Loucy (cell line): ENCODE results near the gene MTHFS.

Experiments
- EZH2phosphoT487 ChIP-seq: fragments of 200-600 bp; IDR thresholded peaks from 2 replicates; pipeline ENCODE4 v1.6.1; 2018; ENCODE audit warnings: antibody characterized with exemption, mild to moderate bottlenecking, moderate library complexity, borderline replicate concordance
- TF ChIP-seq, protein P1 (sequence below): fragments of 200-600 bp; sonication (generic); conservative IDR thresholded peaks from 2 replicates; pipeline ENCODE4 v1.5.1; 2014; ENCODE audit warnings: mild to moderate bottlenecking, antibody characterized with exemption, low read length

- TF ChIP-seq, protein P1, sequence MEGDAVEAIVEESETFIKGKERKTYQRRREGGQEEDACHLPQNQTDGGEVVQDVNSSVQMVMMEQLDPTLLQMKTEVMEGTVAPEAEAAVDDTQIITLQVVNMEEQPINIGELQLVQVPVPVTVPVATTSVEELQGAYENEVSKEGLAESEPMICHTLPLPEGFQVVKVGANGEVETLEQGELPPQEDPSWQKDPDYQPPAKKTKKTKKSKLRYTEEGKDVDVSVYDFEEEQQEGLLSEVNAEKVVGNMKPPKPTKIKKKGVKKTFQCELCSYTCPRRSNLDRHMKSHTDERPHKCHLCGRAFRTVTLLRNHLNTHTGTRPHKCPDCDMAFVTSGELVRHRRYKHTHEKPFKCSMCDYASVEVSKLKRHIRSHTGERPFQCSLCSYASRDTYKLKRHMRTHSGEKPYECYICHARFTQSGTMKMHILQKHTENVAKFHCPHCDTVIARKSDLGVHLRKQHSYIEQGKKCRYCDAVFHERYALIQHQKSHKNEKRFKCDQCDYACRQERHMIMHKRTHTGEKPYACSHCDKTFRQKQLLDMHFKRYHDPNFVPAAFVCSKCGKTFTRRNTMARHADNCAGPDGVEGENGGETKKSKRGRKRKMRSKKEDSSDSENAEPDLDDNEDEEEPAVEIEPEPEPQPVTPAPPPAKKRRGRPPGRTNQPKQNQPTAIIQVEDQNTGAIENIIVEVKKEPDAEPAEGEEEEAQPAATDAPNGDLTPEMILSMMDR, result no peak
- TF ChIP-seq EZH2phosphoT487, result no peak
Measured at GRCh38 chr15:79826800-79827199, 70.0 kb downstream of the MTHFS start.
